Astrocyte of the spinal cord (primary cell): ENCODE measurements around the gene SLC39A7.
"Not testable (repeated sequence)": the region's sequence is repeated elsewhere in the genome, so short reads cannot be mapped to it uniquely, and the experiment has no call there.

ENCODE experiments used
- DNase-seq: peaks from one replicate; pipeline ENCODE4 v3.0.0; 2011; ENCODE audit warnings: low read depth, low spot score
- H3K4me3 ChIP-seq: 2 replicates; pipeline ENCODE4 v1.5.1; 2011; ENCODE audit warnings: low read depth, mild to moderate bottlenecking, low read length, moderate library complexity
- CTCF ChIP-seq: IDR thresholded peaks from 2 replicates; pipeline ENCODE4 v1.5.1; 2012; ENCODE audit warnings: low read depth, mild to moderate bottlenecking, low read length, inconsistent platforms
- in situ Hi-C: cut with HindIII; loops from 2 replicates; pipeline ENCODE4 v1.10.0; 2017; ENCODE audit warnings: low sequenced_read_pairs

SLC39A7 gene

GRCh38 chr6:33217246-33217645 is 16.6 kb downstream of the SLC39A7 start:
- no peak for TF ChIP-seq CTCF
- no peak for DNase-seq
- in situ Hi-C loops = no loop called here
- H3K4me3 ChIP-seq = no peak overlapping the region

GRCh38 chr6:33217681-33218080 is 17.0 kb downstream of the SLC39A7 start:
- H3K4me3 ChIP-seq = no peak overlapping the region
- DNase-seq = no peak
- no peak for TF ChIP-seq CTCF
- in situ Hi-C loops = no loop called here

GRCh38 chr6:33226503-33227120 is 25.9 kb downstream of the SLC39A7 start:
- in situ Hi-C loops, H3K4me3 ChIP-seq, DNase-seq: not testable (repeated sequence)

GRCh38 chr6:33235221-33235634 is 34.6 kb downstream of the SLC39A7 start:
- in situ Hi-C loops = no loop called here
- TF ChIP-seq CTCF = no peak
- no peak overlapping the region for H3K4me3 ChIP-seq
- no peak for DNase-seq

- no peak for TF ChIP-seq CTCF
- in situ Hi-C loops = no loop called here
- DNase-seq = no peak
- H3K4me3 ChIP-seq = no peak overlapping the region
Measured at GRCh38 chr6:33236328-33236727, 35.7 kb downstream of the SLC39A7 start.

GRCh38 chr6:33236852-33237251 is 36.2 kb downstream of the SLC39A7 start:
- in situ Hi-C loops = no loop called here
- TF ChIP-seq CTCF = no peak
- DNase-seq = no peak
- H3K4me3 ChIP-seq = no peak overlapping the region

- no peak for TF ChIP-seq CTCF
- DNase-seq = no peak
- in situ Hi-C loops = no loop called here
- H3K4me3 ChIP-seq = no peak overlapping the region
Measured at GRCh38 chr6:33237741-33238140, 37.1 kb downstream of the SLC39A7 start.
